ENCODE results near the gene CLDN4. TPM values are rescaled to one million over a fixed set of nuclear protein-coding genes. Genes with fewer than 3 reads are reported as not detected.

CLDN4 gene
- total RNA-seq, 1 experiment from 2014 or later, result 32.0 TPM

- TF ChIP-seq ZSCAN18 (CRISPR knock-in tag; IDR thresholded peaks at IDR 0.05) (no peak), JAZF1 (CRISPR knock-in tag; IDR thresholded peaks at IDR 0.05) (no peak), ZNF281 (CRISPR knock-in tag; IDR thresholded peaks at IDR 0.05) (no peak), USF1 (CRISPR knock-in tag; IDR thresholded peaks at IDR 0.05) (no peak), MYBL2 (CRISPR knock-in tag; IDR thresholded peaks at IDR 0.05) (no peak), ARID4B (CRISPR knock-in tag; IDR thresholded peaks at IDR 0.05; ENCODE audit: borderline replicate concordance) (no peak), ZNF219 (CRISPR knock-in tag; IDR thresholded peaks at IDR 0.05; ENCODE audit: borderline replicate concordance) (no peak), TCF7 (CRISPR knock-in tag; IDR thresholded peaks at IDR 0.05; ENCODE audit: low read depth) (no peak), ETV6 (CRISPR knock-in tag; IDR thresholded peaks at IDR 0.05) (no peak)
These were observed 17.8 kb upstream of the CLDN4 start (continued) for GRCh38 chr7:73812996-73813395.

- H3K27me3 Mint-ChIP-seq (ENCODE audit: low read depth), result no peaks in the 10 kb centered on the region
- H3K27ac Mint-ChIP-seq, result no peak overlapping the region
- no peaks in the 10 kb centered on the region; the same call in 1 of the 2 replicates for H3K36me3 Mint-ChIP-seq
- H3K9me3 Mint-ChIP-seq, result peaks cover 4% of the 10 kb centered on the region; the same call in 1 of the 2 replicates
- no peak overlapping the region for H3K4me3 Mint-ChIP-seq
- peaks cover 11% of the 10 kb centered on the region for H3K4me1 Mint-ChIP-seq
- ChIA-PET CTCF (interaction anchor here (1.6 to 2.0 kb wide), 2 partner anchors 12 to 40 kb away, joined by 4 to 11 read pairs; no protein-coding TSS in a partner anchor), POLR2A (interaction anchor here (0.5 kb wide), 1 partner anchor 194 kb away, joined by 3 read pairs; no protein-coding TSS in a partner anchor)
- ATAC-seq, result no peak
- no peak for TF ChIP-seq CREB1 (CRISPR knock-in tag; IDR thresholded peaks at IDR 0.05)
- no peak for TF ChIP-seq E2F4 (CRISPR knock-in tag; IDR thresholded peaks at IDR 0.05; ENCODE audit: borderline replicate concordance, low read depth)
- TF ChIP-seq E2F5 (CRISPR knock-in tag; IDR thresholded peaks at IDR 0.05), result no peak
- DNase-seq (ENCODE audit: low spot score), result no peak
These were observed 15.4 kb upstream of the CLDN4 start for GRCh38 chr7:73815436-73815835.
